ENCODE data around the gene EXOC4. TPM values are rescaled to one million over a fixed set of nuclear protein-coding genes. Genes with fewer than 3 reads are reported as not detected.

EXOC4 gene
- total and polyA plus RNA-seq, 2 donors (not counting 3 experiments of a cell fraction or from before 2014, with no cell fraction given) = 20.3 to 73.1 TPM

DNA sequence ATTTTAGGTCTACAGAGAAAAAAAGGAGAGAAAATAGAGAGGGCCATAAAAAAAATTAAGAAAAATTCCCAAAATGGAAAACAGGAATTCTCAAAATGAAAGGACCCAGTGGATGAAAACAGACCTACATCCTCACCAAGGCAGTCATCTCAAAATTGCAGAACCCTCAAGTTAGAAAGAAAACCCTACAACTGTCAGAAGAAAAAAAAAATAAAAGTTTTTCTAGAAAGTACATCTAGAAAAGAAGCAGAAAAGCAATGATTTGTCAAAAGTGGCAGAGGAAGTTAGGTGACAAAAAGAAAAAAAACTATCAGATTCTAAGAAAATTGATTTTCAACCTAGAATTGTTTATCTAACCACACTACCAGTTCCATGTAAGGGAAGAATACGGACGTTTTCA, 706.6 kb downstream of the EXOC4 start:
- Histone ChIP-seq H3K9me3 (replicated peaks; ENCODE audit: control insufficient read depth, insufficient read depth, low read length) (no peaks in the 10 kb centered on the region), H3K4me1 (ENCODE audit: control insufficient read depth, extremely low read depth, insufficient read depth, low read length) (no peaks in the 10 kb centered on the region), H4K20me1 (replicated peaks; ENCODE audit: control insufficient read depth, extremely low read depth, insufficient read depth, low read length) (no peaks in the 10 kb centered on the region), H3K27ac (ENCODE audit: insufficient read depth, low read depth, low read length) (no peak overlapping the region), H2AFZ (ENCODE audit: low read depth, low read length) (no peak overlapping the region), H3K9ac (replicated peaks; ENCODE audit: extremely low read depth, insufficient read depth, low read length) (no peak overlapping the region), H3K79me2 (ENCODE audit: control insufficient read depth, insufficient read depth, low read length) (no peaks in the 10 kb centered on the region), H3K4me2 (ENCODE audit: insufficient read depth, low read length) (no peak overlapping the region), H3K9me1 (replicated peaks; ENCODE audit: control insufficient read depth, extremely low read depth, insufficient read depth, low read length) (no peaks in the 10 kb centered on the region), H3K36me3 (ENCODE audit: control insufficient read depth in 2 of 2, extremely low read depth in 1 of 2, insufficient read depth in 2 of 2, low read length in 2 of 2) (no peaks in the 10 kb centered on the region), H3K27me3 (ENCODE audit: control insufficient read depth in 2 of 2, insufficient read depth in 2 of 2, low read length in 2 of 2) (no peaks in the 10 kb centered on the region), H3K4me3 (replicated peaks in 1 of 3; ENCODE audit: insufficient read depth in 1 of 3, low read depth in 1 of 3, low read length in 3 of 3) (no peak overlapping the region)
- TF ChIP-seq, protein P1, sequence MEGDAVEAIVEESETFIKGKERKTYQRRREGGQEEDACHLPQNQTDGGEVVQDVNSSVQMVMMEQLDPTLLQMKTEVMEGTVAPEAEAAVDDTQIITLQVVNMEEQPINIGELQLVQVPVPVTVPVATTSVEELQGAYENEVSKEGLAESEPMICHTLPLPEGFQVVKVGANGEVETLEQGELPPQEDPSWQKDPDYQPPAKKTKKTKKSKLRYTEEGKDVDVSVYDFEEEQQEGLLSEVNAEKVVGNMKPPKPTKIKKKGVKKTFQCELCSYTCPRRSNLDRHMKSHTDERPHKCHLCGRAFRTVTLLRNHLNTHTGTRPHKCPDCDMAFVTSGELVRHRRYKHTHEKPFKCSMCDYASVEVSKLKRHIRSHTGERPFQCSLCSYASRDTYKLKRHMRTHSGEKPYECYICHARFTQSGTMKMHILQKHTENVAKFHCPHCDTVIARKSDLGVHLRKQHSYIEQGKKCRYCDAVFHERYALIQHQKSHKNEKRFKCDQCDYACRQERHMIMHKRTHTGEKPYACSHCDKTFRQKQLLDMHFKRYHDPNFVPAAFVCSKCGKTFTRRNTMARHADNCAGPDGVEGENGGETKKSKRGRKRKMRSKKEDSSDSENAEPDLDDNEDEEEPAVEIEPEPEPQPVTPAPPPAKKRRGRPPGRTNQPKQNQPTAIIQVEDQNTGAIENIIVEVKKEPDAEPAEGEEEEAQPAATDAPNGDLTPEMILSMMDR (IDR thresholded peaks at IDR 0.05; ENCODE audit: extremely low read depth in 1 of 2, insufficient read depth in 1 of 2, low read depth in 1 of 2, low read length in 2 of 2) = no peak
- TF ChIP-seq MYC (IDR thresholded peaks at IDR 0.05; ENCODE audit: low read depth, low read length) (no peak), EZH2 (IDR thresholded peaks at IDR 0.05; ENCODE audit: borderline replicate concordance, low read depth, low read length, severe bottlenecking) (no peak), POLR2AphosphoS5 (IDR thresholded peaks at IDR 0.05; ENCODE audit: insufficient read depth, low read depth, low read length) (no peak), FOS (IDR thresholded peaks at IDR 0.05; ENCODE audit: borderline replicate concordance, insufficient read depth, low read length) (no peak), JUN (IDR thresholded peaks at IDR 0.05; ENCODE audit: borderline replicate concordance, insufficient read depth, insufficient read length, low read depth) (no peak), GATA2 (IDR thresholded peaks at IDR 0.05; ENCODE audit: insufficient read depth, insufficient read length, low read depth, low read length) (no peak), POLR2A (IDR thresholded peaks at IDR 0.05; ENCODE audit: low read depth, low read length) (no peak)
- TF ChIP-seq, protein P2, sequence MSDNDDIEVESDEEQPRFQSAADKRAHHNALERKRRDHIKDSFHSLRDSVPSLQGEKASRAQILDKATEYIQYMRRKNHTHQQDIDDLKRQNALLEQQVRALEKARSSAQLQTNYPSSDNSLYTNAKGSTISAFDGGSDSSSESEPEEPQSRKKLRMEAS (IDR thresholded peaks at IDR 0.05; ENCODE audit: insufficient read depth, insufficient read length) = no peak
- ChIA-PET POLR2A (no interaction called here), CTCF (no interaction called here)
- BruUV-seq (replicated peaks) = no TSS peak
- intact Hi-C loops (cut with micrococcal nuclease) (no loop called here), dilution Hi-C loops (cut with MboI; ENCODE audit: extremely low pct_ligation_motif_present, low sequenced_read_pairs) (no loop called here)
- FAIRE-seq (no peak), DNase-seq (ENCODE audit: low read depth, low spot score) (no peak)
